Endothelial cell of hepatic sinusoid (primary cell): ENCODE results near the gene KRTAP5-2.
"Not testable (repeated sequence)": the region's sequence is repeated elsewhere in the genome, so short reads cannot be mapped to it uniquely, and the experiment has no call there.

ENCODE experiments used
- in situ Hi-C: cut with HindIII; loops from 2 replicates; pipeline ENCODE4 v1.10.0; 2017; ENCODE audit warnings: low sequenced_read_pairs

KRTAP5-2 gene

DNA sequence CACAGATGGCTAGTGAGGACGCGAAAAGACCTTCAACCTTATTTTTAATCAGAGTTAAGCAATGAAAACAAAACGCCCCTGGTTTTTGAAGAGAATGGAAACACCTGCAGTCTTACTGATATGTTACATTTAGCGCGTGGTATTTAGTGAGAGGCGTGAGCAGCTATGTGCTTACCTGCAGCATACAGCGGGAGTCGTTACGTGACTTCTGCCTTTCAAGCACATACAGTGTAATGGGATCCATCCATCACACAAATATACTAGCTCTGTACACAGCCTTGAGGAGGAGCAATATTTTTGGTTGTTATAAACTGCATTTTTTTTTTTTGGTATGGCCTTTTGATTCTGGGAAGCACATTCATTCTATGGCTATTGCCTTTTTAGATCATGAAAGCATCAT, 5.5 kb downstream of the KRTAP5-2 start:
- in situ Hi-C loops = no loop called here

DNA sequence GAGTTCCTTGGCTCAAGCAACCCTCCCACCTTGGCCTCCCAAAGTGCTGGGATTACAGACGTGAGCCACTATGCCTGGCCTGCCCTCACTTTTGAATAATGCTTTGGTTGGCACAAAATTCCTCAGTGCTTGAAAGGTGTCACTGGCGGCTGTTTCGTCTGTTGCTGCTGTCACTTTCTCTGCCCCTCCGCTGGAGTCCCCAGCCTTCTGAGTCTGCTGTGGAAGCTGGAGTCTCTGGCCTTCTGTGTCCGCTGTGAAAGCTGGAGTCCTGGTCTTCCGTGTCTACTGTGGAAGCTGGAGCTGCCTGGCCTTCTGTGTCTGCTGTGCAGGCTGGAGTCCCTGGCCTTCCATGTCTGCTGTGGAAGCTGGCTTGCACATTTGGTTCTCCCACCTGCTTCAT, 8.1 kb downstream of the KRTAP5-2 start:
- in situ Hi-C loops = no loop called here

DNA sequence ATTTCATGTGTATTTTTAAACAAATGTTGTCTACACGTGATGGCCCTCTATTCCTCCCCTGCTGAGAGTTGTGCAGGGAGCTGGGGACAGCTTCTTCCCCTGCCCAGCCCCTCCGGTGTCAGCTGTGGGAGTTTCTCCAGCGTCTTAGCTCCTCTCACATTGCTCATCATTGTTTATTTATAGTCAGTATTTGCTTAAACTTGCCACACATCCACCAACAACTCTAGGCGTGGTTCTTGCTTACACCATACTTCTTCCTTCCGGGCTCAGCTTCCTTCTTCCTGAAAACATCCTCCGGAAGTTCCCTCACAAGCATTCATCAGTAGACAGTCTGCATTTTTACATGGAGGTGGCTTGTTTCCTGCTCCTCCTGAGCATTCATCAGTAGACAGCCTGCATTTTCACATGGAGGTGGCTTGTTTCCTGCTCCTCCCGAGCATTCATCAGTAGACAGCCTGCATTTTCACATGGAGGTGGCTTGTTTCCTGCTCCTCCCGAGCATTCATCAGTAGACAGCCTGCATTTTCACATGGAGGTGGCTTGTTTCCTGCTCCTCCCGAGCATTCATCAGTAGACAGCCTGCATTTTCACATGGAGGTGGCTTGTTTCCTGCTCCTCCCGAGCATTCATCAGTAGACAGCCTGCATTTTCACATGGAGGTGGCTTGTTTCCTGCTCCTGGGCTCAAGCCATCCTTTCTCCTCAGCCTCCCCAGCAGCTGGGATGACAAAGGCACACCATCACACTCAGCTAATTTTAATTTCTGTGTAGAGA, 8.7 kb downstream of the KRTAP5-2 start:
- in situ Hi-C loops = not testable (repeated sequence)

DNA sequence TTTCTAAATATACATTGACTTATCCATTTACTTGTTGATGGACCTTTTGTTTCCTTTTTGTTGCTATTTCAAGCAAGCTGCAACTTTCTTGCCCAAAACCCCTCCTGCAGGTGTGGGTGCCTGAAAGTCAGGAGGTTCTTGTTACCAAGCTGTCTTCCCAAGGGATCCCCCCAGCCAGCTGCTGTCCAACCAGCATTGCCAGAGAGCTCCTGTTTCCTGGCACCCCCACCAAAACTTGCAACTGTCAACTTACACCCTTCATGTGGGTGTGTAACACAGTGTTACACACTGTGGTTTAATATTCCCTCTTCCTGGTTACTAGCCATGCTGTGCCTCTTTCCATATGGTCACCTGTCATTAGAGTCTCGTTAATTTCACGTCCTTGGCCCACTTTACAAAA, 11.4 kb downstream of the KRTAP5-2 start:
- in situ Hi-C loops = no loop called here

DNA sequence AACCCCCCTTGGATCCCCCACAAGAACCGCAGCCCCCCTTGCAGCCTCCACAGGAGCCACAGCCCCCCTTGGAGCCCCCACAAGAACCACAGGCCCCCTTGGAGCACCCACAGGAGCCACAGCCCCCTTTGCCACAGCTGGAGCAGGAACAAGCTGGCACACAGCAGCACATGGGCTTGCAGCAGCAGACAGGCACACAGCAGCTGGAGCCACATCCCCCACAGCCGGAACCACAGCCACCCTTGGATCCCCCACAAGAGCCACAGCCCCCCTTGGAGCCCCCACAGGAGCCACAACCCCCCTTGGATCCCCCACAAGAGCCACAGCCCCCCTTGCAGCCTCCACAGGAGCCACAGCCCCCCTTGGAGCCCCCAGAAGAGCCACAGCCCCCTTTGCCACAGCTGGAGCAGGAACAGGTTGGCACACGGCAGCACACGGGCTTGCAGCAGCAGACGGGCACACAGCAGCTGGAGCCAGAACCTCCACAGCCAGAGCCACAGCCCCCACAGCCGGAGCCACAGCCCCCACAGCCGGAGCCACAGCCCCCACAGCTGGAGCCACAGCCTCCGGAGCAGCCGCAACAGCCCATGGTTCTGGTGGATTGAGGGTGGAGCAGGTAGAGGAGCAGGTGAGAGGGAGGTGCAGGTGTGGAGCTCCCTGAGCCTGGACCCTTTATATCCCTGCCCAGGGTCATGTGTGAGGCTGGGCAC, 13.3 kb downstream of the KRTAP5-2 start, which contains the start of gene KRTAP5-1:
KRTAP5-1 (minus strand) TSS at position 623 of the 710 bp plus-strand sequence; CDS start at position 589, 34 bp downstream.
- in situ Hi-C loops = not testable (repeated sequence)

DNA sequence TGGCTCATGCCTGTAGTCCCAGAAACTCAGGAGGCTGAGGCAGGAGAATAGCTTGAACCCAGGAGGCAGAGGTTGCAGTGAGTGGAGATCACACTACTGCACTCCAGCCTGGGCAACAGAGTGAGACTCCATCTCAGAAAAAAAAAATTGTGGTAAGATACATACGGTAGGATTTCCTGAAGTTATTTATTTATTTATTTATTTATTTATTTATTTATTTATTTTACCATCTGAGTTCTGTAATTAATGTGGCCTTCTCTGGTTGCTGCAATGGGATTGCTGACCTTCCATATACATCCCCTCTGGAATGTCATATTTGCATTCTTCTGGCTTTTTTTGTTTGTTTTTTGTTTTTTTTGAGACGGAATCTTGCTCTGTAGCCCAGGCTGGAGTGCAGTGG, 15.2 kb downstream of the KRTAP5-2 start:
- in situ Hi-C loops = not testable (repeated sequence)

DNA sequence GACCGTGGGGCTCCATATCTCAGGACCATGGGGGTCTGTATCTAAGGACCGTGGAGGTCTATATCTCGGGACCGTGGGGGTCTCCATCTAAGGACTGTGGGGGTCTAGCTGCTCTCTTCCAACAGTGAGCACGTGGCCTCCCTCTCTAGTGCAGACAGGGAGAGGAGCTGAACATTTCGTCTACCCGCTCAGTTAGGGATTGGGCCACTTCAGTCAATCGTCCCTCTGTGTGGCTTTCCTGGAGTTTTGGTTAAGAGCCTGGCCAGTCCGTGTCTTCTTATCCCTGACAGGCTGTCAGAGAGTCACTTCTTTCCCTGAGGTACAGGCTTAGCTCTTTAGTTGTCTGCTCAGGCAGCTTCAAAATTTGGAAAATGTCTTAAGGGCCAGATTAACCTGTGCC, 16.1 kb downstream of the KRTAP5-2 start:
- in situ Hi-C loops = no loop called here

DNA sequence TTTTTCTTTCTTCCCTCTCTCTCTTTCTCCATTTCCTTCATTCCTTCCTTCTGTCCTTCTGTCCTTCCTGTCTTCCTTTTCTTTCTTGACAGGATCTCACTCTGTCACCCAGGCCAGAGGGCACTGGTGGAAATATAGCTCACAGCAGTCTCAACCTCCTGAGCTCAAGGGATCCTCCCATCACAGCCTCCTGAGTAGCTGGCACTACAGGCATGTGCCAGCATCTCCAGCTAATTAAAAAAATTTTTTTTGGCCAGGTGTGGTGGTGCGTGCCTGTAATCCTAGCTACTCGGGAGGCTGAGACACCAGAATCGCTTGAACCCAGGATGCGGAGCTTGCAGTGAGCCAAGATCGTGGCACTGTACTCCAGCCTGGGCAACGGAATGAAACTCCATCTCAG, 21.3 kb downstream of the KRTAP5-2 start:
- in situ Hi-C loops = no loop called here

DNA sequence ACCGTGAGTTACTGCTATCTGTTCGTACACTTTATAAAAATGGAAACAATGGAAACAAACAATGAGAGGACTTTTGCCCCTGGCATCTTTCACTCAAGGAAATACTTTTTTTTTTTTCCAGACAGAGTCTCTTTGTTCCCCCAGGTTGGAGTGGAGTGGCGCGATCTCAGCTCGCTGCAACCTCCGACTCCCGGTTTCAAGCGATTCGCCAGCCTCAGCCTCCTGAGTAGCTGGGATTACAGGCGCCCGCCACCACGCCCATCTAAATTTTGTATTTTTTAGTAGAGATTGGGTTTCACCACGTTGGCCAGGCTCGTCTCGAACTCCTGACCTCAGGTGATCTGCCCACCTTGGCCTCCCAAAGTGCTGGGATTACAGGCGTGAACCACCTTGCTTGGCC, 22.3 kb downstream of the KRTAP5-2 start:
- in situ Hi-C loops = not testable (repeated sequence)

DNA sequence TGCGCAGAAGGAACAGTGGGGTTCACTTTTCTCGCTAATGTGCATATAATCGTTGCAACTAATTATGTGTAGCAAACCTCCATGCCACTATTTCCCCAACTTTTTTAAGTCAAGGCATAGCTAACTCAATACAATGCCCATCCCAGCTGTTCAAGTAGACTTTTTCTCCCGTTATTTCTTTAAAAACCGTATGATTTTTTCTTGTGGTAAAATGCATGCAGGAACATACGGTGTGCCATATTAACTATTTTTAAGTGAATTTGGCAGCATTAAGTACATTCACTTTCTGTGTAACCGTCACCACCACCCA, 23.2 kb downstream of the KRTAP5-2 start:
- in situ Hi-C loops = no loop called here

DNA sequence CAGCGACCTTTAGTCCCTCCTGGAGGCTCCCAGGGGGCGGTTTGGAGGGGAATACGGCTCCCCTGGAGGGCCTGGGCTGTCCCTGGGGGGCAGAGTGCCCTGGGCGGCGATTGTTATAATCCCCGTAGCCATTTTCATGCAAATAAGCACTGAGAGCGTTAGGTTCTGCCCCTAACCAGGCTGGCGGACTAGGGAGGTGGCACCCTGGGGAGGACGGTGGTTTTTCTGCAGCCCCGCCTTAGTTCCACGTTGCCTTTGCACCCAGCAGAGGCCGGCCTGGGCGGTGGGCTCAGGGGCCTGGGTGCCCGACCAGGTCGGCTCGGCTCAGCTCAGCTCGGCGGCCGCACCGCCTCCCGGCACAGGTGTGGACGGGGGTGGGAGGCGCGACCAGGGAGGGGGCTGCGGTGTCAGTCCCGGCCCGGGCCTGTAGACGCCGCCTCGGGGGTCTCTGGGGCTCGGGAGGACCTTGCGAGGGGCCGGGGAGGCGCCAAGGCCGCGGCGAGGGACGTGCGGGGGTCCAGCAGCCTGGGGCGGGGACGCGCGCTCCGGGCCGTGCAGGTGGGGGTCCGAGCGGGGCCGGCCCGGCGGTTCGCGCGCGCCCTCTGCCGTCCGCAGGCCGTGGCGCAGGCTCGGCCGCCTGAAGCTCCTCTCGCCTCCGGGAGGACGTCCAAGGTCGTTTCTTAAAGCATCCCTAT, 23.7 kb downstream of the KRTAP5-2 start:
- in situ Hi-C loops = no loop called here

DNA sequence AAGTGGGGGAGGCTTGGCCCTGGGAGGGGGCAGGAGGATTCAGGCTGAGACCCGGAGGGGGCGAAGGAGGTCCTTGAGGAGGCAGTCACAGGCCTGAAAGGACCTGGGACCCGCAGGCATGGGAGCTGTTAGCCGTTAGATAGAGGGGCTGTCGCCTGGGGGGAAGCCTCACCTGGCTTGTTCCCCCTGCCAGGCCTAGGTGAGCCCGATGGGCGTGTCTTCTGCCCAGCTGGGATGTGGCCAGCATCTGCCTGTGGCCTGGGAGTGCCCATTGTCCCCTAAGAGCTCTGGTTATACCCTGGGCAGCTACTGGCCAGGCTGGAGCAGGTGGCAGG, 24.2 kb downstream of the KRTAP5-2 start:
- in situ Hi-C loops = no loop called here

DNA sequence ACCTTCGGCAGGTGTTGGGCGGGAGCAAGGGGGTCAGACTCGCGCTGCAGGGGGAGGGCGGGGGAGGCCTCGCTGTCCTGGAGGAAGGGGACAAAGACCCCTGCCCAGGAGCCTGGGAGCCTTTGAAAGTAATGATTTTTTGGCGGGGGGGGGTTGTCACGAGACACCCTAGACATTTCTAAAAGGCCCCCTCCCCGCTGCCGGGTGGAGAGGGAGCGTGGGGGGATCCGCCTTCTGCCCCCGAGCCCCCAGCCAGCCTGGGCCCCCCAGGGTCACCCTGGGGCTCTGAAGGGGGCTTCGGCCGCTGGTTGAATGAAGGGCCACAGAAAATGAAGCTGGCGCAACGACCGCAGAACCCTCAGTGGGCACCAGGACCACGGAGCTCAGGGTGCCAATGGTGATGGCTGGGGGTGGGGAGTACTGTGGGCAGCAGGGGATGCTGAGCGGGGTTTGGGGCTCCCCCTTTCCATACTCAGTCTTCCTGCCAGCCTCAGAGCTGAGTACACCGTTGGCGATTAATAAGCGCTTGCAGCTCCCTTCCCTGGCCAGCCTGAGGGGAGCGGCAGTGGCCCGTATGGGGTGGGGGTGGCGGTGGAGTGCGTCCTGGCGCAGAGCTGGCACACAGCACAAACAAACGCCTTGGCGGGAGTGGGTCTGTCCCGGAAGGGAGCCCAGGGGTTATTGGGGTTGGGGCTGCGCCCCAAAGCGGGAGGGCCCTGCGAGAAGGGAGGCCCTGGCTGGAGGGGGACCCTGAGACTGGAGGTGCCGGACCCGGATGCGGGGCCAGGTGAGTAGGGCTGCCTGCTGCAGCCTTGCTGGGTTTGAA, 24.8 kb downstream of the KRTAP5-2 start:
- in situ Hi-C loops = no loop called here

DNA sequence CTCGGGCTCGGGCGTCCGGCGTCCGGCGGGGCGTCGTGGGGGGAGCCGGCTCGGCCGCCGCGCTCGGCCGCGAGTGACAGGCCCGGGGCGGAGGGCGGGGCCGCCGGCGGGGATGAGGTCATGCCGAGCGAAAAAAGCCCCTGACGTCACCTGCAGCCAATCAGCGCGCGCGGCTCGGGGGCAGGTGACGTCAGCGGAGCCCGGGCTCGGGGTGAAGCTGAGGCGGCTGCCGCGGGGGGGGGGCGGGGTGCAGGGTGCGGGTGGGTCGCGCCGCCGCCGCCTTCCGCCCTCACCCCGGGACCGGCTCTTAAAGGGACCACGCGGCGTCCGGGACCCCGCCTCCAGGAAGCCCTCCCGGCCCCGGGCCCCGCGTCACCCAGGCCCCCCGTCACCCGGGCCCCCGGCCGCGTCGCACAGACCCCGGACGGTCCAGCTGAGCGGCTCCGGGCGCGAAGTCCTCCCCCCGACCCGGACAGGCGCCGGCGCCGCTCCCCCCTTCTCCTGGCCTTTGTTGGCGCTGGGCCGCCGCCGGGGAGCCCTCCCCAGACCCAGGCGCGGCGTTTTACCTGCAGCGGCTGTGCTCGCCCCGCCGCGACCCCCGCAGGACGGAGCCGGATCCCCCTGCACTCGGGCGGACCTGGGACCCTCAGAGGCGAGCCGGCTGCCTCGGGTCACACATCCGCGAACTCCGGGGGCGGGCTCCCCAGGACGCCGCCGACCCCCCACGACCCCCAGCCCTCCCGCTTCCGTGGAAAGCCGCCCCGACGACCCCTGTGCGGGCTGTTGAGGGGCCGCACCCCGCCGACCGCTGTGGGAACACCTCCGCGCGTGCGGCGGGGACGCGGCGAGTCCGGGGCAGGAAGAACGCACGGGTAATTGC, 25.7 kb downstream of the KRTAP5-2 start, which contains the start of gene DUSP8:
DUSP8 (minus strand) TSS at position 75 of the 880 bp plus-strand sequence. CDS start 6,445 bp downstream, outside the sequence.
- in situ Hi-C loops = no loop called here

DNA sequence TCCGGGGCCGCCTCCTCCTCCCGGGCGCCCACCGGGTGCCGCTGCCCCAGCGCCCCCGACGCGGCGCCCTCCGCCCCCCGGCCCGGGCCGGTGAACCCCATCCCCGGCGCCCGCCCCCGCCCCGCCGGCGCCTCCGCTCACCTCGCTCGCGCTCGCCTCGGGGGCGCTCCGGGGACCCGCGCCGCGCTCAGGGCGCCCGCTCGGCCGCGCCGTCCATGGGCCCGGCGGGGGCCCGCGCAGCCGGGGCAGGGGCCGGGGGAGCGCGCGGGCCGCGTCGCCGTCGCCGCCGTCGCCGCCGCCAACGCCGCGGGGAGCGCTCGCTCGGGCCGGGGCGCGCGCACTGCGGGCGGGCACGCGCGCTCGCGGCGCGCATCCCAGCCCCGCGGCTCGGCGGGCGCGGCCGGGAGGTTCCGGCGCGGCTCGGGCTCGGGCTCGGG, 26.3 kb downstream of the KRTAP5-2 start:
- in situ Hi-C loops = no loop called here

DNA sequence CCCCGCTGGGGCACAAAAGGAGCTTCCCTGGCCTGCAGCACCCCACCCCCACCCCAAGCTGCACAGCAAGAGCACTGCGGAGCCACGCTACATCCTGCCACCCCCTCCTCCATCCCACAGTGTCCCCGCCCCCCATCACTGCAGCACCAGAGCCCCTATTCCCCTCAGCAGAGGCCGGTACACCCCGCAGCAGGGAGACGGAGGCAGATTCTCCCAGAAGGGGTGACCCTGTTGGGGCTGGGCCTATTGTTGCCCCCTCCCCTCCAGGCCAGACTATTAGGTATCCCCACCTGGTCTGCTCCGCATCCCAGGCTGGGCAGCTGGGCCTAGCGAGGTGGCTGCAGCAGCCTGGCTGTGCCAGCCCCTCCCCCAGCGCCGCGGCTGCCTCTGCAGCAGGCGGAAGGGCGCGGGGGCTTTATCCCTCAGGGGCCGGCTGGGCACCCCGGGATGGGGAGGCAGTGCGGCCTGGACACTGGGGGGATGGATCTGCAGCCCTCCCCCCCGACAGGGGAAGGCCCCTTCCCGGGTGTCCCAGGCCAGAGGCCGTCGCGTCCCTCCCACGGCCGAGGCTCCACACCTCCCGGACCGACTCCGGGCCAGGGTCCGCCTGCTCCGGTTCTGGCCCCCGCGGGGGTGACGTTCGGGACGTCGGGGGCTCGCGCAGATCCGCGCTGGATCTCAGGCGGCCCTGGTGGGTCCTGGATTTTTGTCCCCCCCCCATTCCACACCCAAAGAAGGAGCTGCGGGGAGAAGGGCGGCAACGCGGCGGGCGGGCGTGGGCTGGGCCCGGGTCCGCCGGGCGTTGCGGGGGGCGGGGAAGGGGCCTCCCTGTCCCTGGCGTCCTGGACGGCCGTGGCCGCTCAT, 27.0 kb downstream of the KRTAP5-2 start:
- in situ Hi-C loops = no loop called here

DNA sequence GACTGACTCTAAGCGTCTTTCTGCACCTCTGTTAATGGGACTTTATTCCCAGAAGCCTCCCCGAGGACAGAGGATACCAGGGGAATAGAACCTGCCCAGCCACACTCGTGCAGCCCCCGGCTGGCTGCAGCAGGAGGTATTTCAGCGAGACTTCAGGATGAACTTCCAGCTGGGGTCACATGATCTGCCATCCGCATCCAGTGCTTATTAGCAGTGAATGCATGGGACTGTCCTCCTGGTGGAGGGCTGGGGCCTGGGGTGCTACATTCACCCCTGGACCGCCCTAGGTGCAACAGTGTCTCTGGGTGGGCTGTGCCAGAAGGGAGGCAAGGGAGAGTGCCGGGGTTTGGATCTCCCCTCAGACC, 27.6 kb downstream of the KRTAP5-2 start:
- in situ Hi-C loops = no loop called here

DNA sequence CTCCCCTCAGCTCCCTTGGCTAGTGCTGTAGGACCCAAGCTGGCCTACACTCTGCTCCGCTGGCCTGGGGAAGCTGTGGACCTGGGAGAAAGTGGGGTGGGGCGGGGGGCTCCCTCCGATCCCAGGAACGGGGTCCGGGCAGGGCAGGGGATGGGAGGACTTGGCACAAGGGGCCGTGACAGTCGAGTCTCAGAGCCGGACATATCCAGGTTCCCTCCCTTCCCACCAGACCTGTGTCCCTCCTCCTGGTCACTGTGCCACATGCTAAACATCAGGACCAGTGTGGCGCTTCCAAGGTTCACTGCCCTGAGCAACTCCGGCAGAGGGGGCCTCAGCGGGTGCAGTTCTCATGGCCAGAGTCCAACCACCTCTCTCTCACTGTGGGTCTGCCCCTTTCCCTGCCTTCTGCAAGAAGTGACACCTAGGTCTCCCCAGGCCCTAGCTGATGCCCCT, 28.1 kb downstream of the KRTAP5-2 start:
- in situ Hi-C loops = no loop called here

DNA sequence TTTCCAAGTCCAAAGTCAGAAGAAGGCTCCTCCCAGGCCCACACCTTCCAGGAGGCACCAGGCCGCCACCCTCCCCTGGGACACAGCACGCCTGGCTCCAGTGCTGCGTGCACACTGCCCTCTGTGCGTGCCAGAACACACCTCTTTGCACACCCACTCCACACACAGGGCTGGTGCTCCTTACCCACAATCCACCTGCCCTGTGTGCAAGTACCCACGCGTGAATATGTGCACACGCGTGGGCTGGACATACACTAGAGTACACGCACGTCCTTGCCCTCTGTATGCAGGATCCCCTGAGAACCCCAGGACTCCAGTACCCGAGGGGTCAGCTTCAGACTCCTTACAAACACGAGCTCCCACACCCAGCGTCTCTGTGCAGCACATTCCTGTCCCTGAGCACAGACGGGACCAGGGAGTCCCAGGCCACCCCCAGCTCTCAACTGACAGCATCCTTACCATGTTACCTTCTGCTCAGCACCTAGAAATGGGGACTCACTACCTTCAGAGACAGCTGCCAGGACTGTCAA, 28.8 kb downstream of the KRTAP5-2 start:
- in situ Hi-C loops = no loop called here
